ENCODE data around the gene TMEM79. TPM values are rescaled to one million over a fixed set of nuclear protein-coding genes. Genes with fewer than 3 reads are reported as not detected.

TMEM79 gene
- total RNA-seq, 1 experiment from 2014 or later = 9.1 TPM

DNA sequence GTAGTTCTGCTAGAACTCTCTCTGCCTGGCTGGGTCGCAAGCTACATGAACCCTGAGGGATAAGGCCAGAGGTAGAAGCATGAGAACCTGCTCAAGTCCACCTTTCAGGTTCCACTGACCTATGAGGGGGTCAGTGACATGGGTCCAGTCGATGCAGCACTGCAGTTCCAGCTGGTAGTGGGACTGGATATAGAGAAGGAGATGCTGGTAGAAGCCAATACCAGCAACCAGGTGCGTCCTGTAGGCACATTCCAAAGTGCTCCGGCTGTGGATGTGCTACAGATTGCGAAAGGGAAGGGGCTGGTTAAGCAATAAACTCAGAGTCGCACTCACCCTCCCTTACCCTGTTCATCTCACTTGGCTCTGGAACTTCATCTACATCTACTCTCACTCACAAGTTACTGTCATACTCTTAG is 7.2 kb upstream of the TMEM79 start:
- intact Hi-C loops (cut with micrococcal nuclease; ENCODE audit: unreplicated experiment) = loop anchor here (10.0 kb wide), 1 partner anchor 58 kb away; the partner anchor contains the start of genes CCT3 and TSACC
- Histone ChIP-seq H3K36me3 (ENCODE audit: insufficient read depth, low read length, poor library complexity, severe bottlenecking) (peaks cover 82% of the 10 kb centered on the region), H3K27ac (ENCODE audit: low read depth, low read length, poor library complexity, severe bottlenecking) (no peak overlapping the region), H3K27me3 (replicated peaks; ENCODE audit: insufficient read depth, low read depth, low read length, poor library complexity) (no peaks in the 10 kb centered on the region), H3K4me3 (ENCODE audit: low read depth, low read length, poor library complexity, severe bottlenecking) (no peak overlapping the region), H3K4me1 (ENCODE audit: insufficient read depth, low read length, poor library complexity, severe bottlenecking) (peaks cover 8% of the 10 kb centered on the region), H3K9me3 (ENCODE audit: low read depth, low read length, poor library complexity, severe bottlenecking) (no peaks in the 10 kb centered on the region)
- no peak for TF ChIP-seq EZH2 (IDR thresholded peaks at IDR 0.05; ENCODE audit: borderline replicate concordance, low read depth, low read length, poor library complexity, severe bottlenecking)
- TF ChIP-seq CTCF (conservative IDR thresholded peaks at IDR 0.05; ENCODE audit: low read depth, low read length) = no peak
- DNase-seq (ENCODE audit: low spot score) = no peak
- ChIA-PET POLR2A (ENCODE audit: low non-redundant PET) (no interaction called here), CTCF (no interaction called here)
- no TSS peak for BruUV-seq (replicated peaks)

GRCh38 chr1:156279837-156280236 is 4.3 kb upstream of the TMEM79 start:
- POLR2A ChIA-PET (ENCODE audit: low non-redundant PET) = no interaction called here
- no peak for DNase-seq (ENCODE audit: low spot score)
- no peak overlapping the region for H3K27ac ChIP-seq (ENCODE audit: low read depth, low read length, poor library complexity, severe bottlenecking)
- H3K4me1 ChIP-seq (ENCODE audit: insufficient read depth, low read length, poor library complexity, severe bottlenecking) = peaks cover 8% of the 10 kb centered on the region
- no peaks in the 10 kb centered on the region for H3K27me3 ChIP-seq (replicated peaks; ENCODE audit: insufficient read depth, low read depth, low read length, poor library complexity)
- CTCF ChIA-PET = no interaction called here
- peaks cover 55% of the 10 kb centered on the region for H3K36me3 ChIP-seq (ENCODE audit: insufficient read depth, low read length, poor library complexity, severe bottlenecking)
- TF ChIP-seq CTCF (conservative IDR thresholded peaks at IDR 0.05; ENCODE audit: low read depth, low read length) (no peak), EZH2 (IDR thresholded peaks at IDR 0.05; ENCODE audit: borderline replicate concordance, low read depth, low read length, poor library complexity, severe bottlenecking) (no peak)
- no peaks in the 10 kb centered on the region for H3K9me3 ChIP-seq (ENCODE audit: low read depth, low read length, poor library complexity, severe bottlenecking)
- H3K4me3 ChIP-seq (ENCODE audit: low read depth, low read length, poor library complexity, severe bottlenecking) = no peak overlapping the region
- intact Hi-C loops (cut with micrococcal nuclease; ENCODE audit: unreplicated experiment) = loop anchor here (10.0 kb wide), 1 partner anchor 55 kb away; the partner anchor contains the start of genes CCT3 and TSACC
- BruUV-seq (replicated peaks) = no TSS peak

GRCh38 chr1:156281281-156281680 is 2.8 kb upstream of the TMEM79 start:
- no TSS peak for BruUV-seq (replicated peaks)
- Histone ChIP-seq H3K36me3 (ENCODE audit: insufficient read depth, low read length, poor library complexity, severe bottlenecking) (peaks cover 42% of the 10 kb centered on the region), H3K27me3 (replicated peaks; ENCODE audit: insufficient read depth, low read depth, low read length, poor library complexity) (no peaks in the 10 kb centered on the region), H3K4me1 (ENCODE audit: insufficient read depth, low read length, poor library complexity, severe bottlenecking) (peaks cover 8% of the 10 kb centered on the region), H3K4me3 (ENCODE audit: low read depth, low read length, poor library complexity, severe bottlenecking) (peak overlapping the region; percentile 81), H3K27ac (ENCODE audit: low read depth, low read length, poor library complexity, severe bottlenecking) (peak overlapping the region; percentile 97), H3K9me3 (ENCODE audit: low read depth, low read length, poor library complexity, severe bottlenecking) (no peaks in the 10 kb centered on the region)
- peak; percentile 52 for DNase-seq (ENCODE audit: low spot score)
- CTCF ChIA-PET = interaction anchor here (1.1 kb wide), 1 partner anchor 165 kb away, joined by 3 read pairs; no protein-coding TSS in a partner anchor
- TF ChIP-seq EZH2 (IDR thresholded peaks at IDR 0.05; ENCODE audit: borderline replicate concordance, low read depth, low read length, poor library complexity, severe bottlenecking) (no peak), CTCF (conservative IDR thresholded peaks at IDR 0.05; ENCODE audit: low read depth, low read length) (no peak)
- POLR2A ChIA-PET (ENCODE audit: low non-redundant PET) = interaction anchor here (0.6 kb wide), 1 partner anchor 159 kb away, joined by 3 read pairs; no protein-coding TSS in a partner anchor
- intact Hi-C loops (cut with micrococcal nuclease; ENCODE audit: unreplicated experiment) = no loop called here

Data from A673 (cell line).